Cardiac muscle cell (in vitro differentiated cells and primary cell): Measurements from ENCODE around the gene EPB41. TPM values are rescaled to one million over a fixed set of nuclear protein-coding genes. Genes with fewer than 3 reads are reported as not detected.
"Not testable (repeated sequence)": the region's sequence is repeated elsewhere in the genome, so short reads cannot be mapped to it uniquely, and the experiment has no call there.

Experiments
- DNase-seq, 2 donors: peaks; one replicate each; pipeline versions ENCODE4 v3.0.0 to v3.0.0-alpha.2; 2010 to 2017; ENCODE audit warnings: low read depth in 1 of 2, low spot score in 1 of 2
- H3K27ac ChIP-seq: fragments of 200-600 bp; sonication (generic); 2 replicates; pipeline ENCODE4 v1.5.1; 2016
- H3K27me3 ChIP-seq: fragments of 200-600 bp; sonication (generic); 2 replicates; pipeline ENCODE4 v1.6.0; 2016; ENCODE audit warnings: control low read depth
- H3K36me3 ChIP-seq: fragments of 200-600 bp; sonication (generic); 2 replicates; pipeline ENCODE4 v1.5.1; 2016; ENCODE audit warnings: control low read depth
- H3K4me1 ChIP-seq: fragments of 200-600 bp; sonication (generic); 2 replicates; pipeline ENCODE4 v1.8.1; 2017; ENCODE audit warnings: low read depth, mild to moderate bottlenecking, mixed run types
- H3K4me3 ChIP-seq: fragments of 200-600 bp; sonication (generic); 2 replicates; pipeline ENCODE4 v1.5.1; 2016; ENCODE audit warnings: mild to moderate bottlenecking
- H3K9me3 ChIP-seq: fragments of 200-600 bp; sonication (generic); 2 replicates; pipeline ENCODE4 v1.5.1; 2017; ENCODE audit warnings: low read depth, mild to moderate bottlenecking, control low read depth
- polyA plus RNA-seq: library from polyadenylated mRNA; unstranded; fragments of >200 nt; fragmentation: Nextera tagmentation; extraction: Ambion mirVana; gene quantifications from 2 replicates; pipeline ENCODE4 v1.2.1, GENCODE V29; 2016
- total RNA-seq: library from RNA; depleted of rRNA; stranded (reverse); fragments of >200 nt; gene quantifications from 2 replicates; pipeline ENCODE4 v1.2.3, GENCODE V29; 2016
- TF ChIP-seq, protein P1 (sequence below): IDR thresholded peaks from 2 replicates; pipeline ENCODE4 v1.5.1; 2012; ENCODE audit warnings: low read depth, mild to moderate bottlenecking, low read length

Gene EPB41
- total and polyA plus RNA-seq, 2 experiments from 2014 or later = 15.4 to 50.5 TPM

- DNase-seq = no peak
- Histone ChIP-seq H3K9me3 (no peaks in the 10 kb centered on the region), H3K27ac (no peak overlapping the region)
These were observed 169.2 kb downstream of the EPB41 start for GRCh38 chr1:29083317-29084195.

DNA sequence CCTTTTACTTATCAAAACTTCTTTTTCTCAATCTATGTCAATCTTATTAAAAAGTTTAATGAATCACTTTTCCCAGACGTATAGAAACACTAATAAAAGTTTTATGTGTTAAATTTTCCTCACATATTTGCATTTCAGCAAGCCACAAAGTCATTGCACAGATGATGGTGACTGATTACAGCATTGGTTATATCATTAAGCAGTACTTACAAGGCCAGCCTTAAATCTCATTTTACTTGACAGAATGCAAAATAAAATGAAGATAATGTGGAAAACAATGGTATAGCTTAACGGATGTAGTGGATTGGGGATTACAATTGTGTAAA is 169.8 kb downstream of the EPB41 start:
- Histone ChIP-seq H3K27ac (no peak overlapping the region), H3K4me1 (no peaks in the 10 kb centered on the region), H3K36me3 (no peaks in the 10 kb centered on the region), H3K9me3 (no peaks in the 10 kb centered on the region), H3K27me3 (no peaks in the 10 kb centered on the region), H3K4me3 (no peak overlapping the region)
- TF ChIP-seq, protein P1, sequence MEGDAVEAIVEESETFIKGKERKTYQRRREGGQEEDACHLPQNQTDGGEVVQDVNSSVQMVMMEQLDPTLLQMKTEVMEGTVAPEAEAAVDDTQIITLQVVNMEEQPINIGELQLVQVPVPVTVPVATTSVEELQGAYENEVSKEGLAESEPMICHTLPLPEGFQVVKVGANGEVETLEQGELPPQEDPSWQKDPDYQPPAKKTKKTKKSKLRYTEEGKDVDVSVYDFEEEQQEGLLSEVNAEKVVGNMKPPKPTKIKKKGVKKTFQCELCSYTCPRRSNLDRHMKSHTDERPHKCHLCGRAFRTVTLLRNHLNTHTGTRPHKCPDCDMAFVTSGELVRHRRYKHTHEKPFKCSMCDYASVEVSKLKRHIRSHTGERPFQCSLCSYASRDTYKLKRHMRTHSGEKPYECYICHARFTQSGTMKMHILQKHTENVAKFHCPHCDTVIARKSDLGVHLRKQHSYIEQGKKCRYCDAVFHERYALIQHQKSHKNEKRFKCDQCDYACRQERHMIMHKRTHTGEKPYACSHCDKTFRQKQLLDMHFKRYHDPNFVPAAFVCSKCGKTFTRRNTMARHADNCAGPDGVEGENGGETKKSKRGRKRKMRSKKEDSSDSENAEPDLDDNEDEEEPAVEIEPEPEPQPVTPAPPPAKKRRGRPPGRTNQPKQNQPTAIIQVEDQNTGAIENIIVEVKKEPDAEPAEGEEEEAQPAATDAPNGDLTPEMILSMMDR = no peak
- no peak for DNase-seq

More at GRCh38 chr1:29083317-29084195, 169.2 kb downstream of the EPB41 start:
- Histone ChIP-seq H3K4me3 (no peak overlapping the region), H3K36me3 (no peaks in the 10 kb centered on the region), H3K4me1 (no peaks in the 10 kb centered on the region), H3K27me3 (no peaks in the 10 kb centered on the region)
- TF ChIP-seq, protein P1 = no peak

DNA sequence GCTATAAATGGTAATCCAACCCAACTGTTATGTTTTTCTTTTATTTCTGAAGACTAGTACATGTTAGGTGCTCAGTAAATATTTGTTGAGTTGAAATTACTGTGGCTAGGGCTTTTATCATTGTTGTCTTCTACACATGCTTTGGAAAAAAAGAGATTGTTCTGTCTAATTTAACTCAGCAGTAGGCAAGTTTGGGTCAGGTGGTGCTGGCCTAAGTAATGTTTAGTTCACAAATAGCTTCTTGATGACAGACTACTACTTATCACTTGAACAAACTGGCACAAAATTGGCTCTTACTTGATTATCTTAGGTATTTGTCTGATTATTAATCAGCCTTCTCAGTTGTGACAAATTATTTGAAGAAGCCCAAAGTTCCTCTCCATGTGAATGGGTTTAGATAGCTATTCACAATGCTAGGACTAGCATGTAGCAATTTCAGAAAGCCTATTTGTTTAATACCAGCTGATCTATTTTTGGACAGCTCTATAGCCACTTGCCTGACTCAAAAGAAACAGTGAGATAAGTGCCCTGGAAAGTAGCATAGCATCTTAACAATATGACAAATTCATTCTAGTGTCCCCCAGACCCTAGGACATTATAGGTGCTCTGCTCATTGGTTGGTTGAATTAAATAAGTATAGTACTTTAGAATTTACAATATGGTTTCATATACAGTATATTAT is 176.7 kb downstream of the EPB41 start:
- DNase-seq = peak in 1 of 2 donors; percentile 35
- H3K4me1 ChIP-seq = peaks cover 14% of the 10 kb centered on the region
- peak overlapping the region; percentile 68 for H3K27ac ChIP-seq
- no peaks in the 10 kb centered on the region for H3K27me3 ChIP-seq
- TF ChIP-seq, protein P1 = no peak
- H3K4me3 ChIP-seq = no peak overlapping the region
- H3K9me3 ChIP-seq = no peaks in the 10 kb centered on the region
- H3K36me3 ChIP-seq = no peaks in the 10 kb centered on the region

DNA sequence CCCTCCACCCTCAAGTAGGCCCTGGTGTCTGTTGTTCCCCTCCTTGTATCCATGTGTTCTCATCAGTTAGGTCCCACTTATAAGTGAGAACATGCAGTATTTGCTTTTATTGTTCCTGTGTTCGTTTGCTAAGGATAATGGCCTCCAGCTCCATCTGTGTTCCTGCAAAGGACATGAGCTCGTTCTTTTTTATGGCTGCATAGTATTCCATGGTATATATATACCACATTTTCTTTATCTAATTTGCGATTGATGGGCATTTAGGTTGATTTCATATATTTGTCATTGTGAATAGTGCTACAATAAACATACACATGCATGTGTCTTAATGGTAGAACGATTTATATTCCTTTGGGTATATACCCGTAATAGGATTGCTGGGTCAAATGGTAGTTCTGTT is 178.3 kb downstream of the EPB41 start:
- not testable (repeated sequence) for H3K4me3 ChIP-seq, DNase-seq, H3K27ac ChIP-seq, H3K9me3 ChIP-seq, H3K36me3 ChIP-seq, H3K27me3 ChIP-seq
- H3K4me1 ChIP-seq = peaks cover 14% of the 10 kb centered on the region

DNA sequence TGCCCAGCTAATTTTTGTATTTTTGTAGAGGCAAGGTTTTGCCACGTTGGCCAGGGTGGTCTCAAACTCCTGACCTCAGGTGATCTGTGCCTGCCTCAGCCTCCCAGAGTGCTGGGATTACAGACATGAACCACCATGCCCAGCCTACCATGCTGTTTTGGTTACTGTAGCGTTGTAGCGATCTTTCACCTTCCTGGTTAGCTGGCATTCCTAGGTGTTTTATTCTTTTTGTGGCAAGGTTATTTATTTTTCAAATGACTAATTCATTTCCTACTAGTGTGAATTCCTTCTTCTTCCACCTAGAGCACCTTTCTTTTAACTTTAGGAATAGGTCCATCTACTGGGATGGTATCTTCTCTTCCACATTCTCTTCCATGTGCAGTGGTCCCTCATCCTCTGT is 180.1 kb downstream of the EPB41 start:
- no peaks in the 10 kb centered on the region for H3K27me3 ChIP-seq
- H3K36me3 ChIP-seq = no peaks in the 10 kb centered on the region
- peaks cover 14% of the 10 kb centered on the region for H3K4me1 ChIP-seq
- no peak overlapping the region for H3K27ac ChIP-seq
- no peak overlapping the region for H3K4me3 ChIP-seq
- TF ChIP-seq, protein P1 = no peak
- H3K9me3 ChIP-seq = no peaks in the 10 kb centered on the region
- no peak for DNase-seq

- H3K36me3 ChIP-seq = no peaks in the 10 kb centered on the region
- H3K27ac ChIP-seq = no peak overlapping the region
- DNase-seq = no peak
- TF ChIP-seq, protein P1 = no peak
- H3K9me3 ChIP-seq = no peaks in the 10 kb centered on the region
- no peaks in the 10 kb centered on the region for H3K27me3 ChIP-seq
- H3K4me3 ChIP-seq = no peak overlapping the region
- peaks cover 14% of the 10 kb centered on the region for H3K4me1 ChIP-seq
These were observed 180.6 kb downstream of the EPB41 start for GRCh38 chr1:29094954-29095353.
